Aorta (tissue), 5 donors: ENCODE data around the gene DNAH9. TPM values are rescaled to one million over a fixed set of nuclear protein-coding genes. Genes with fewer than 3 reads are reported as not detected.

Experiments used
- ATAC-seq: fragments of 200-7000 bp; cut with Tn5 transposase; one replicate; pipeline ENCODE4 v1.9.1; 2022; ENCODE audit warnings: moderate library complexity; ENCODE audit not compliant: low FRiP score
- DNase-seq, 2 donors: peaks; one replicate each; pipeline ENCODE4 v3.0.0-alpha.2; 2020
- H3K27ac ChIP-seq, 2 donors: one replicate each; pipeline ENCODE4 v1.5.1; 2013; ENCODE audit warnings: low read length in 2 of 2, mild to moderate bottlenecking in 2 of 2, moderate library complexity in 2 of 2, control low read depth in 1 of 2, inconsistent platforms in 1 of 2, low read depth in 1 of 2
- H3K27me3 ChIP-seq, 2 donors: one replicate each; pipeline ENCODE4 v1.6.1; 2013; ENCODE audit warnings: control low read depth in 1 of 2, low read length in 1 of 2, mild to moderate bottlenecking in 1 of 2, moderate library complexity in 1 of 2; ENCODE audit not compliant: insufficient read depth in 2 of 2, control insufficient read depth in 1 of 2
- H3K36me3 ChIP-seq, 2 donors: one replicate each; pipeline ENCODE4 v1.6.1; 2013; ENCODE audit warnings: control low read depth in 1 of 2, low read length in 1 of 2, mild to moderate bottlenecking in 1 of 2; ENCODE audit not compliant: insufficient read depth in 2 of 2, control insufficient read depth in 1 of 2
- H3K4me1 ChIP-seq, 2 donors: one replicate each; pipeline ENCODE4 v1.6.1; 2013; ENCODE audit warnings: low read length in 2 of 2, control low read depth in 1 of 2, mild to moderate bottlenecking in 1 of 2, moderate library complexity in 1 of 2; ENCODE audit not compliant: insufficient read depth in 2 of 2, control insufficient read depth in 1 of 2
- H3K4me3 ChIP-seq, 2 donors: one replicate each; pipeline ENCODE4 v1.5.1; 2013; ENCODE audit warnings: low read length in 2 of 2, control low read depth in 1 of 2, mild to moderate bottlenecking in 1 of 2
- H3K9me3 ChIP-seq: one replicate; pipeline ENCODE4 v1.6.1; 2013; ENCODE audit warnings: mild to moderate bottlenecking, low read length; ENCODE audit not compliant: control insufficient read depth
- WGBS, 2 donors: extraction: QIAGEN DNeasy Blood & Tissue Kit; methylation state at CpG; one replicate each; pipeline ENCODE4 v1.1.7; 2013; 5-methylcytosine and 5-hydroxymethylcytosine counted together
- intact Hi-C, 2 donors: fragments of 100-400 bp; cut with DNase I; formaldehyde crosslinking; loops; one replicate each; pipeline versions ENCODE4 v1.14.2 to v1.15.0; 2022
- polyA plus RNA-seq, 2 donors: library from polyadenylated mRNA; stranded (reverse); fragments of 200-250 nt; gene quantifications; one replicate each; pipeline ENCODE4 v1.2.3, GENCODE V29; 2013
- total RNA-seq, 2 donors: library from RNA; stranded (reverse); fragmentation: NEBNext Ultra II Directional; extraction: Animal tissue kit (Norgen Biotek cat#: 25700); gene quantifications; one replicate each; pipeline ENCODE4 v1.2.1, GENCODE V29; 2021
- donor health status: healthy with polysubstance abuse.
- donor health status: Bipolar disorder and iron deficiency.
- donor health status: DM: no; HTN: no; CAD: no.
- donor health status: DM: no; HTN: no; CAD: no.
- donor health status: DM: yes; HTN: yes; CAD: no.

Gene DNAH9
- total and polyA plus RNA-seq, 4 donors: 0.18 TPM; not detected in 3

GRCh38 chr17:11651089-11651488, 52.8 kb downstream of the DNAH9 start:
- 74% methylated on average over 3 of the region's 3 CpGs for WGBS, 2 donors
- no peaks in the 10 kb centered on the region for H3K4me1 ChIP-seq
- H3K27me3 ChIP-seq: no peaks in the 10 kb centered on the region
- H3K36me3 ChIP-seq: no peaks in the 10 kb centered on the region
- no peak overlapping the region for H3K4me3 ChIP-seq
- intact Hi-C loops: no loop called here
- DNase-seq: no peak
- H3K9me3 ChIP-seq: peaks cover 1% of the 10 kb centered on the region
- ATAC-seq: no peak
- no peak overlapping the region for H3K27ac ChIP-seq

- Histone ChIP-seq H3K4me3 (no peak overlapping the region), H3K36me3 (no peaks in the 10 kb centered on the region)
- no peak for DNase-seq
These were observed 70.3 kb downstream of the DNAH9 start for GRCh38 chr17:11668618-11669017.

GRCh38 chr17:11671126-11671525, 72.9 kb downstream of the DNAH9 start:
- no peak overlapping the region for H3K4me3 ChIP-seq
- intact Hi-C loops: no loop called here
- 42 to 50% methylated on average over 4 of the region's 4 CpGs for WGBS, 2 donors
- ATAC-seq: no peak
- H3K27me3 ChIP-seq: no peaks in the 10 kb centered on the region
- no peak overlapping the region for H3K27ac ChIP-seq
- H3K9me3 ChIP-seq: peaks cover 2% of the 10 kb centered on the region
- DNase-seq: no peak
- H3K4me1 ChIP-seq: no peaks in the 10 kb centered on the region
- H3K36me3 ChIP-seq: no peaks in the 10 kb centered on the region

More at GRCh38 chr17:11668618-11669017, 70.3 kb downstream of the DNAH9 start:
- intact Hi-C loops: no loop called here
- no peak for ATAC-seq
- 6 to 26% methylated on average over 1 of the region's 1 CpG for WGBS, 2 donors
- Histone ChIP-seq H3K27ac (no peak overlapping the region), H3K4me1 (no peaks in the 10 kb centered on the region), H3K27me3 (no peaks in the 10 kb centered on the region), H3K9me3 (peaks cover 2% of the 10 kb centered on the region)

GRCh38 chr17:11682646-11683045, 84.4 kb downstream of the DNAH9 start:
- Histone ChIP-seq H3K27me3 (no peaks in the 10 kb centered on the region), H3K27ac (no peak overlapping the region), H3K36me3 (no peaks in the 10 kb centered on the region), H3K4me1 (no peaks in the 10 kb centered on the region), H3K4me3 (no peak overlapping the region), H3K9me3 (peaks cover 2% of the 10 kb centered on the region)
- ATAC-seq (no peak), DNase-seq (no peak)
- WGBS, 2 donors: 65 to 79% methylated on average over 2 of the region's 2 CpGs
- intact Hi-C loops: no loop called here

- intact Hi-C loops: no loop called here
- Histone ChIP-seq H3K27me3 (no peaks in the 10 kb centered on the region), H3K4me3 (no peak overlapping the region), H3K4me1 (no peaks in the 10 kb centered on the region), H3K36me3 (no peaks in the 10 kb centered on the region), H3K9me3 (no peaks in the 10 kb centered on the region), H3K27ac (no peak overlapping the region)
- DNase-seq (no peak), ATAC-seq (no peak)
- WGBS, 2 donors: 82 to 83% methylated on average over 5 of the region's 5 CpGs
These were observed 92.4 kb downstream of the DNAH9 start for GRCh38 chr17:11690681-11691080.

GRCh38 chr17:11692688-11693087, 94.4 kb downstream of the DNAH9 start:
- WGBS, 2 donors: 92 to 94% methylated on average over 9 of the region's 9 CpGs
- H3K27me3 ChIP-seq: no peaks in the 10 kb centered on the region
- no peaks in the 10 kb centered on the region for H3K9me3 ChIP-seq
- intact Hi-C loops: no loop called here
- no peaks in the 10 kb centered on the region for H3K36me3 ChIP-seq
- ATAC-seq: no peak
- no peak overlapping the region for H3K4me3 ChIP-seq
- H3K27ac ChIP-seq: no peak overlapping the region
- H3K4me1 ChIP-seq: no peaks in the 10 kb centered on the region
- no peak for DNase-seq

GRCh38 chr17:11693284-11693683, 95.0 kb downstream of the DNAH9 start:
- H3K27ac ChIP-seq: no peak overlapping the region
- intact Hi-C loops: no loop called here
- no peaks in the 10 kb centered on the region for H3K4me1 ChIP-seq
- H3K4me3 ChIP-seq: no peak overlapping the region
- no peak for DNase-seq
- H3K9me3 ChIP-seq: no peaks in the 10 kb centered on the region
- H3K27me3 ChIP-seq: no peaks in the 10 kb centered on the region
- no peaks in the 10 kb centered on the region for H3K36me3 ChIP-seq
- no peak for ATAC-seq
- 91% methylated on average over 11 of the region's 11 CpGs for WGBS, 2 donors

GRCh38 chr17:11700668-11701067, 102.4 kb downstream of the DNAH9 start:
- DNase-seq (no peak), ATAC-seq (no peak)
- Histone ChIP-seq H3K36me3 (no peaks in the 10 kb centered on the region), H3K9me3 (peaks cover 2% of the 10 kb centered on the region), H3K27me3 (no peaks in the 10 kb centered on the region), H3K4me3 (no peak overlapping the region), H3K27ac (no peak overlapping the region), H3K4me1 (no peaks in the 10 kb centered on the region)
- intact Hi-C loops: no loop called here
- 42 to 68% methylated on average over 3 of the region's 3 CpGs for WGBS, 2 donors

GRCh38 chr17:11701911-11702310, 103.6 kb downstream of the DNAH9 start:
- H3K36me3 ChIP-seq: no peaks in the 10 kb centered on the region
- 75 to 77% methylated on average over 8 of the region's 8 CpGs for WGBS, 2 donors
- intact Hi-C loops: no loop called here
- H3K4me3 ChIP-seq: no peak overlapping the region
- H3K4me1 ChIP-seq: no peaks in the 10 kb centered on the region
- peaks cover 2% of the 10 kb centered on the region for H3K9me3 ChIP-seq
- no peaks in the 10 kb centered on the region for H3K27me3 ChIP-seq
- no peak for ATAC-seq
- DNase-seq: no peak
- no peak overlapping the region for H3K27ac ChIP-seq
